HG02981 (cell line): ENCODE data around the gene GABRB1.

Experiments
- ATAC-seq: cut with Tn5 transposase; IDR thresholded peaks from one replicate; pipeline ENCODE4 v1.9.1; 2021; ENCODE audit warnings: mild to moderate bottlenecking, moderate library complexity; ENCODE audit not compliant: unreplicated experiment

The GABRB1 gene

GRCh38 chr4:47207555-47207954, 176.2 kb downstream of the GABRB1 start:
- ATAC-seq: no peak

GRCh38 chr4:47209833-47210232, 178.5 kb downstream of the GABRB1 start:
- no peak for ATAC-seq

- no peak for ATAC-seq
These were observed 179.5 kb downstream of the GABRB1 start for GRCh38 chr4:47210828-47211227.

- ATAC-seq: no peak
These were observed 181.7 kb downstream of the GABRB1 start for GRCh38 chr4:47213106-47213505.

- ATAC-seq: no peak
These were observed 182.2 kb downstream of the GABRB1 start for GRCh38 chr4:47213539-47213938.

GRCh38 chr4:47213971-47214370, 182.6 kb downstream of the GABRB1 start:
- no peak for ATAC-seq

- no peak for ATAC-seq
These were observed 184.4 kb downstream of the GABRB1 start for GRCh38 chr4:47215759-47216158.

- ATAC-seq: no peak
These were observed 185.9 kb downstream of the GABRB1 start for GRCh38 chr4:47217291-47217690.

- no peak for ATAC-seq
These were observed 186.5 kb downstream of the GABRB1 start for GRCh38 chr4:47217884-47218283.

- ATAC-seq: no peak
These were observed 187.3 kb downstream of the GABRB1 start for GRCh38 chr4:47218631-47219030.

- ATAC-seq: no peak
These were observed 188.2 kb downstream of the GABRB1 start for GRCh38 chr4:47219586-47219985.

- no peak for ATAC-seq
These were observed 190.4 kb downstream of the GABRB1 start for GRCh38 chr4:47221721-47222120.

- no peak for ATAC-seq
These were observed 190.9 kb downstream of the GABRB1 start for GRCh38 chr4:47222276-47222675.

- ATAC-seq: no peak
These were observed 193.0 kb downstream of the GABRB1 start for GRCh38 chr4:47224361-47224760.

GRCh38 chr4:47235721-47236120, 204.4 kb downstream of the GABRB1 start:
- ATAC-seq: no peak

GRCh38 chr4:47238667-47239066, 207.3 kb downstream of the GABRB1 start:
- no peak for ATAC-seq

- no peak for ATAC-seq
These were observed 208.3 kb downstream of the GABRB1 start for GRCh38 chr4:47239649-47240048.

GRCh38 chr4:47251348-47252135, 220.2 kb downstream of the GABRB1 start:
- no peak for ATAC-seq

- ATAC-seq: no peak
These were observed 232.4 kb downstream of the GABRB1 start for GRCh38 chr4:47263721-47264120.

- ATAC-seq: no peak
These were observed 239.0 kb downstream of the GABRB1 start for GRCh38 chr4:47270201-47270888.

GRCh38 chr4:47271291-47271690, 239.9 kb downstream of the GABRB1 start:
- no peak for ATAC-seq

- no peak for ATAC-seq
These were observed 243.5 kb downstream of the GABRB1 start for GRCh38 chr4:47274901-47275300.
